Skeletal muscle cell (primary cell): Measurements from ENCODE around the gene STXBP5L.
"Not testable (repeated sequence)": the region's sequence is repeated elsewhere in the genome, so short reads cannot be mapped to it uniquely, and the experiment has no call there.

ENCODE experiments used
- DNase-seq: peaks from one replicate; pipeline ENCODE4 v3.0.0-alpha.2; 2010; ENCODE audit warnings: low read depth
- H3K4me3 ChIP-seq: 2 replicates; pipeline ENCODE4 v1.5.1; 2011; ENCODE audit warnings: low read depth, mild to moderate bottlenecking, control low read depth, low read length, moderate library complexity

The STXBP5L gene

GRCh38 chr3:121399820-121400219 lies 491.8 kb downstream of the STXBP5L start:
- no peak for DNase-seq
- no peak overlapping the region for H3K4me3 ChIP-seq

- DNase-seq = no peak
- no peak overlapping the region for H3K4me3 ChIP-seq
These were observed 497.6 kb downstream of the STXBP5L start for GRCh38 chr3:121405631-121406030.

GRCh38 chr3:121411523-121411922 lies 503.5 kb downstream of the STXBP5L start:
- H3K4me3 ChIP-seq = no peak overlapping the region
- DNase-seq = no peak

- H3K4me3 ChIP-seq = no peak overlapping the region
- DNase-seq = no peak
These were observed 506.9 kb downstream of the STXBP5L start for GRCh38 chr3:121414924-121415323.

- no peak for DNase-seq
- H3K4me3 ChIP-seq = no peak overlapping the region
These were observed 510.2 kb downstream of the STXBP5L start for GRCh38 chr3:121418182-121418581.

GRCh38 chr3:121424549-121424948 lies 516.5 kb downstream of the STXBP5L start:
- DNase-seq = no peak
- H3K4me3 ChIP-seq = no peak overlapping the region

GRCh38 chr3:121430664-121431215 lies 522.7 kb downstream of the STXBP5L start:
- DNase-seq = no peak
- H3K4me3 ChIP-seq = no peak overlapping the region

- peak overlapping the region; percentile 17 for H3K4me3 ChIP-seq
- peak; percentile 23 for DNase-seq
These were observed 523.9 kb downstream of the STXBP5L start for GRCh38 chr3:121431726-121432517.

GRCh38 chr3:121436074-121436473 lies 528.1 kb downstream of the STXBP5L start:
- no peak overlapping the region for H3K4me3 ChIP-seq
- DNase-seq = no peak

GRCh38 chr3:121436641-121437040 lies 528.6 kb downstream of the STXBP5L start:
- H3K4me3 ChIP-seq = no peak overlapping the region
- DNase-seq = no peak

- no peak for DNase-seq
- no peak overlapping the region for H3K4me3 ChIP-seq
These were observed 535.5 kb downstream of the STXBP5L start for GRCh38 chr3:121443456-121443855.

GRCh38 chr3:121451752-121452151 lies 543.7 kb downstream of the STXBP5L start:
- DNase-seq, H3K4me3 ChIP-seq: not testable (repeated sequence)

GRCh38 chr3:121462565-121462964 lies 554.6 kb downstream of the STXBP5L start:
- no peak overlapping the region for H3K4me3 ChIP-seq
- DNase-seq = no peak

- no peak for DNase-seq
- H3K4me3 ChIP-seq = no peak overlapping the region
These were observed 555.7 kb downstream of the STXBP5L start for GRCh38 chr3:121463745-121464144.

- H3K4me3 ChIP-seq = no peak overlapping the region
- no peak for DNase-seq
These were observed 559.1 kb downstream of the STXBP5L start for GRCh38 chr3:121467085-121467484.

- no peak for DNase-seq
- no peak overlapping the region for H3K4me3 ChIP-seq
These were observed 565.0 kb downstream of the STXBP5L start for GRCh38 chr3:121473001-121473400.
